Tibial nerve (tissue), 3 donors: Measurements from ENCODE around the gene RAPH1.

Experiments used
- POLR2A ChIP-seq, 2 donors: fragments of 450-650 bp; IDR thresholded peaks; one replicate each; pipeline ENCODE4 v1.6.1; 2017; ENCODE audit warnings: antibody characterized with exemption in 2 of 2, mild to moderate bottlenecking in 2 of 2, moderate library complexity in 2 of 2
- TF ChIP-seq, protein P1 (sequence below), 5 experiments: fragments of 200-600 bp in 3 of 5; fragments of 450-650 bp in 2 of 5; sonication (generic) in 3 of 5; IDR thresholded peaks; one replicate each; pipeline ENCODE4 v1.5.1; 2016 to 2019; ENCODE audit warnings: antibody characterized with exemption in 5 of 5, mild to moderate bottlenecking in 3 of 5, moderate library complexity in 2 of 5

DNA sequence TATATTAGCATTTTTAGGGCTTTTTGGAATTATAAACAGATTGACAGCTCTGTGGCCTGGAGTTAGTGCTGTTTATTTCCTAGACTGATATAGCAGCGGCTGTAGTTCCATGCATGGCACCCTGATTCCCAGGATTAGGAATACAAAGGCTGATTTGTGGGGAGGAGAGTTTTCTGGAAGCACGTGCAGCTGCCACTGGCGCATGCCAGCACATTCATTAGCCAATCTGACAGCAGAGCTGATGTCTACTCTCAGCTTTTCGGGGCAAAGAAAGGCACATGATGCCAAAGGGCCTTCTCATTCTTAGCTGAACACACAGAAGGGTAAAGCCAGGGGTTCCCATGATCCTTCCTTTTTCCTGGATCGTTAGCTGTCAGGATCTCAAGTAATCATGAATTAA, 45.7 kb upstream of the RAPH1 start:
- TF ChIP-seq, protein P1, sequence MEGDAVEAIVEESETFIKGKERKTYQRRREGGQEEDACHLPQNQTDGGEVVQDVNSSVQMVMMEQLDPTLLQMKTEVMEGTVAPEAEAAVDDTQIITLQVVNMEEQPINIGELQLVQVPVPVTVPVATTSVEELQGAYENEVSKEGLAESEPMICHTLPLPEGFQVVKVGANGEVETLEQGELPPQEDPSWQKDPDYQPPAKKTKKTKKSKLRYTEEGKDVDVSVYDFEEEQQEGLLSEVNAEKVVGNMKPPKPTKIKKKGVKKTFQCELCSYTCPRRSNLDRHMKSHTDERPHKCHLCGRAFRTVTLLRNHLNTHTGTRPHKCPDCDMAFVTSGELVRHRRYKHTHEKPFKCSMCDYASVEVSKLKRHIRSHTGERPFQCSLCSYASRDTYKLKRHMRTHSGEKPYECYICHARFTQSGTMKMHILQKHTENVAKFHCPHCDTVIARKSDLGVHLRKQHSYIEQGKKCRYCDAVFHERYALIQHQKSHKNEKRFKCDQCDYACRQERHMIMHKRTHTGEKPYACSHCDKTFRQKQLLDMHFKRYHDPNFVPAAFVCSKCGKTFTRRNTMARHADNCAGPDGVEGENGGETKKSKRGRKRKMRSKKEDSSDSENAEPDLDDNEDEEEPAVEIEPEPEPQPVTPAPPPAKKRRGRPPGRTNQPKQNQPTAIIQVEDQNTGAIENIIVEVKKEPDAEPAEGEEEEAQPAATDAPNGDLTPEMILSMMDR (IDR thresholded peaks at IDR 0.05), result no peak
- no peak for TF ChIP-seq POLR2A (IDR thresholded peaks at IDR 0.05)
